HCT116 (cell line): ENCODE data around the gene ZFP14.

ENCODE experiments used
- POLR2A ChIP-seq: IDR thresholded peaks from 2 replicates; pipeline ENCODE4 v1.7.0; 2011; ENCODE audit warnings: borderline replicate concordance; ENCODE audit not compliant: insufficient read depth, insufficient read length; ENCODE audit errors: extremely low read depth
- TF ChIP-seq, protein P1 (sequence below), 3 experiments: fragments of 200-600 bp in 1 of 3; sonication (generic) in 1 of 3; IDR thresholded peaks in 2 of 3; conservative IDR thresholded peaks in 1 of 3; 2 replicates each; pipeline ENCODE4 v1.5.1; 2012 to 2017; ENCODE audit warnings: low read depth in 2 of 3, low read length in 2 of 3, antibody characterized with exemption in 1 of 3, borderline replicate concordance in 1 of 3, control low read depth in 1 of 3, mild to moderate bottlenecking in 1 of 3, mixed read lengths in 1 of 3, mixed run types in 1 of 3, moderate library complexity in 1 of 3; ENCODE audit not compliant: insufficient read depth in 1 of 3

DNA sequence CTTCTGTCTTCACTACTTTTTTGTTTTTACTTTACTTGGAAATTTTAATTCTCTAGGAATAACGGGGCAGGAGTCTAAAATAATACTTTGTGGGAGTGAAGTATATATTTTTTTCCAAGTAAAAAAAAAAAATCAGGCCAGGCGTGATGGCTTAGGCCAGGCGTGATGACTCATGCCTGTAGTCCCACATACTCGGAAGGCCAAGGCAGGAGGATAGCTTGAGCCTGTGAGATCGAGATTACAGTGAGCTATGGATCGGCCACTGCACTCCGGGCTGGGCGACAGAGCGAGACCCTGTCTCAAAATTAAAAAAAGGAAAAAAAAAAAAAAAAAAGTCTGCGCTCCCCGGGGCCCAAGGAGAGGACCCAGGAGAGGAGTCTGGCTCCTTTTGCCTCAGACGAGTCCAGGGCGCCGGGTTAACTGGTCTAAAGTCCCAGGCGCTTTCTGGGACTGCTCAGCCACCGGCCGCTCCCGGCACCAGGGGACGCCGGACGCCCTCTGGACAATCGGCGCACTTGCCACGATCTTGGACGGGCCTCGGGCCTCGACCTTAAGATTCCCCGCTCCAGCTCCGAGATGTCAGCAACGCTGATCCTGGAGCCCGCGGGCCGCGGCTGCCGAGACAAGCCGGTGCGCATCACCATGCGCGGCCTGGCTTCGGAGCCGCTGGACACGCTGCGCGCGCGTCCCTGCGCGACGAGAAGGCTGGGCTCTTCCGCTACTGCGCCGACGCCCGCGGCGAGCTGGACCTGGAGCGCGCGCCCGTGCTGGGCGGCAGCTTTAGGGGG lies 42.2 kb upstream of the ZFP14 start:
- TF ChIP-seq POLR2A = no peak
- TF ChIP-seq, protein P1, sequence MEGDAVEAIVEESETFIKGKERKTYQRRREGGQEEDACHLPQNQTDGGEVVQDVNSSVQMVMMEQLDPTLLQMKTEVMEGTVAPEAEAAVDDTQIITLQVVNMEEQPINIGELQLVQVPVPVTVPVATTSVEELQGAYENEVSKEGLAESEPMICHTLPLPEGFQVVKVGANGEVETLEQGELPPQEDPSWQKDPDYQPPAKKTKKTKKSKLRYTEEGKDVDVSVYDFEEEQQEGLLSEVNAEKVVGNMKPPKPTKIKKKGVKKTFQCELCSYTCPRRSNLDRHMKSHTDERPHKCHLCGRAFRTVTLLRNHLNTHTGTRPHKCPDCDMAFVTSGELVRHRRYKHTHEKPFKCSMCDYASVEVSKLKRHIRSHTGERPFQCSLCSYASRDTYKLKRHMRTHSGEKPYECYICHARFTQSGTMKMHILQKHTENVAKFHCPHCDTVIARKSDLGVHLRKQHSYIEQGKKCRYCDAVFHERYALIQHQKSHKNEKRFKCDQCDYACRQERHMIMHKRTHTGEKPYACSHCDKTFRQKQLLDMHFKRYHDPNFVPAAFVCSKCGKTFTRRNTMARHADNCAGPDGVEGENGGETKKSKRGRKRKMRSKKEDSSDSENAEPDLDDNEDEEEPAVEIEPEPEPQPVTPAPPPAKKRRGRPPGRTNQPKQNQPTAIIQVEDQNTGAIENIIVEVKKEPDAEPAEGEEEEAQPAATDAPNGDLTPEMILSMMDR (IDR thresholded peaks at IDR 0.05 in 2 of 3, conservative IDR thresholded peaks at IDR 0.05 in 1 of 3; ENCODE audit: borderline replicate concordance in 1 of 3, insufficient read depth in 1 of 3, low read depth in 2 of 3, low read length in 2 of 3) = no peak
